Smooth muscle cell (in vitro differentiated cells): ENCODE results near the gene N4BP2. TPM values are rescaled to one million over a fixed set of nuclear protein-coding genes. Genes with fewer than 3 reads are reported as not detected.

Experiments used
- DNase-seq: peaks from one replicate; lab custom pipeline; 2025; ENCODE audit not compliant: unreplicated experiment; lab: John Stamatoyannopoulos, UW
- H2AFZ ChIP-seq: fragments of 200-600 bp; sonication (generic); 2 replicates; pipeline ENCODE4 v1.6.0; 2016; ENCODE audit warnings: antibody characterized with exemption, low read depth, mild to moderate bottlenecking
- H3F3A ChIP-seq: fragments of 200-600 bp; sonication (generic); 2 replicates; pipeline ENCODE4 v1.6.0; 2017; ENCODE audit warnings: antibody characterized with exemption, low read depth
- H3K27ac ChIP-seq: fragments of 200-600 bp; sonication (generic); 2 replicates; pipeline ENCODE4 v1.5.1; 2016; ENCODE audit warnings: low read depth, mild to moderate bottlenecking
- H3K27me3 ChIP-seq: fragments of 200-600 bp; sonication (generic); 2 replicates; pipeline ENCODE4 v1.6.1; 2016; ENCODE audit warnings: low read depth, mild to moderate bottlenecking
- H3K36me3 ChIP-seq: fragments of 200-600 bp; sonication (generic); 2 replicates; pipeline ENCODE4 v1.5.1; 2016; ENCODE audit warnings: low read depth
- H3K4me1 ChIP-seq: fragments of 200-600 bp; sonication (generic); 2 replicates; pipeline ENCODE4 v1.5.1; 2016; ENCODE audit warnings: low read depth
- H3K4me2 ChIP-seq: fragments of 200-600 bp; sonication (generic); 2 replicates; pipeline ENCODE4 v1.6.0; 2016; ENCODE audit warnings: mild to moderate bottlenecking
- H3K4me3 ChIP-seq: fragments of 200-600 bp; sonication (generic); 2 replicates; pipeline ENCODE4 v1.5.1; 2016; ENCODE audit warnings: mild to moderate bottlenecking
- H3K79me2 ChIP-seq: fragments of 200-600 bp; sonication (generic); 2 replicates; pipeline ENCODE4 v1.6.0; 2016; ENCODE audit warnings: low read depth, mild to moderate bottlenecking
- H3K9ac ChIP-seq: fragments of 200-600 bp; sonication (generic); 2 replicates; pipeline ENCODE4 v1.6.0; 2016; ENCODE audit warnings: low read depth
- H3K9me3 ChIP-seq: fragments of 200-600 bp; sonication (generic); replicated peaks from 2 replicates; pipeline ENCODE4 v1.5.1; 2016; ENCODE audit warnings: low read depth
- H4K20me1 ChIP-seq: fragments of 200-600 bp; sonication (generic); 2 replicates; pipeline ENCODE4 v1.6.0; 2016; ENCODE audit warnings: low read depth
- WGBS: methylation state at CpG from one replicate; pipeline ENCODE4 v1.1.7; 2016; ENCODE audit warnings: low lambda C conversion rate; 5-methylcytosine and 5-hydroxymethylcytosine counted together
- polyA plus RNA-seq: library from polyadenylated mRNA; unstranded; fragments of >200 nt; fragmentation: Nextera tagmentation; extraction: Ambion mirVana; gene quantifications from 2 replicates; pipeline ENCODE4 v1.2.1, GENCODE V29; 2016
- total RNA-seq: library from RNA; depleted of rRNA; stranded (reverse); fragments of >200 nt; gene quantifications from 2 replicates; pipeline ENCODE4 v1.2.3, GENCODE V29; 2014
- TF ChIP-seq, protein P1 (sequence below): fragments of 200-600 bp; sonication (generic); IDR thresholded peaks from 2 replicates; pipeline ENCODE4 v1.5.1; 2017; ENCODE audit warnings: borderline replicate concordance, mild to moderate bottlenecking, antibody characterized with exemption; ENCODE audit not compliant: insufficient read depth, poor library complexity, severe bottlenecking

N4BP2 gene
- total and polyA plus RNA-seq, 2 experiments from 2014 or later, result 9.0 to 40.0 TPM

DNA sequence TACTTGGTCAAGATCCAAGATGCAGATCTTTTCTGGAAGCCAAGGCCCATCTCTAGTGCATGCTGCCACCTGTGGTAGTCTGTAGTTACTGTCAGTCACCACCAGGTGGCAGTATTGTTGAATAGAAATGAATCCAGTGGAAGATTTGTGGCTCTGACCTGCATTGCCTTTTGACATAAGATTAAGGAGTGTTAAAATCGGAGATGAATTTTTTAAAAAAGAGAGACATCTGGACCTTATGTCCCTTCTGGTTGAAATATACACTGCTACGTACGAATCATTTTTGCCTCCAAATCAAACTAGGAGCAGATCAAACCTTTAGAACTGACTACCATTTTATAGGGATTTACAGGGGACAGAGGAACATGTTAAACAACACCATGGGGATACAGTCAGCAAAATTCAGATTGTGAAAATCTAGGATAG is 93.3 kb downstream of the N4BP2 start:
- H3K79me2 ChIP-seq, result no peaks in the 10 kb centered on the region
- peaks cover 12% of the 10 kb centered on the region for H3K36me3 ChIP-seq
- no peaks in the 10 kb centered on the region for H4K20me1 ChIP-seq
- H3F3A ChIP-seq, result no peaks in the 10 kb centered on the region
- H3K4me3 ChIP-seq, result no peak overlapping the region
- 99% methylated on average over 3 of the region's 3 CpGs for WGBS
- H3K4me1 ChIP-seq, result no peaks in the 10 kb centered on the region
- no peak overlapping the region for H3K4me2 ChIP-seq
- no peak overlapping the region for H3K9ac ChIP-seq
- no peak overlapping the region for H2AFZ ChIP-seq
- TF ChIP-seq, protein P1, sequence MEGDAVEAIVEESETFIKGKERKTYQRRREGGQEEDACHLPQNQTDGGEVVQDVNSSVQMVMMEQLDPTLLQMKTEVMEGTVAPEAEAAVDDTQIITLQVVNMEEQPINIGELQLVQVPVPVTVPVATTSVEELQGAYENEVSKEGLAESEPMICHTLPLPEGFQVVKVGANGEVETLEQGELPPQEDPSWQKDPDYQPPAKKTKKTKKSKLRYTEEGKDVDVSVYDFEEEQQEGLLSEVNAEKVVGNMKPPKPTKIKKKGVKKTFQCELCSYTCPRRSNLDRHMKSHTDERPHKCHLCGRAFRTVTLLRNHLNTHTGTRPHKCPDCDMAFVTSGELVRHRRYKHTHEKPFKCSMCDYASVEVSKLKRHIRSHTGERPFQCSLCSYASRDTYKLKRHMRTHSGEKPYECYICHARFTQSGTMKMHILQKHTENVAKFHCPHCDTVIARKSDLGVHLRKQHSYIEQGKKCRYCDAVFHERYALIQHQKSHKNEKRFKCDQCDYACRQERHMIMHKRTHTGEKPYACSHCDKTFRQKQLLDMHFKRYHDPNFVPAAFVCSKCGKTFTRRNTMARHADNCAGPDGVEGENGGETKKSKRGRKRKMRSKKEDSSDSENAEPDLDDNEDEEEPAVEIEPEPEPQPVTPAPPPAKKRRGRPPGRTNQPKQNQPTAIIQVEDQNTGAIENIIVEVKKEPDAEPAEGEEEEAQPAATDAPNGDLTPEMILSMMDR, result peak; percentile 94
- H3K27me3 ChIP-seq, result no peaks in the 10 kb centered on the region
- no peak overlapping the region for H3K27ac ChIP-seq
- no peaks in the 10 kb centered on the region for H3K9me3 ChIP-seq
- DNase-seq, result no peak

GRCh38 chr4:40150932-40151331 is 94.3 kb downstream of the N4BP2 start:
- no peak overlapping the region for H3K4me2 ChIP-seq

GRCh38 chr4:40152637-40153036 is 96.0 kb downstream of the N4BP2 start:
- Histone ChIP-seq H3K36me3 (peaks cover 5% of the 10 kb centered on the region), H3K27ac (no peak overlapping the region), H3K4me3 (no peak overlapping the region), H3F3A (no peaks in the 10 kb centered on the region), H3K27me3 (no peaks in the 10 kb centered on the region), H3K79me2 (no peaks in the 10 kb centered on the region), H3K9ac (no peak overlapping the region), H3K9me3 (no peaks in the 10 kb centered on the region), H4K20me1 (no peaks in the 10 kb centered on the region), H2AFZ (no peak overlapping the region), H3K4me1 (no peaks in the 10 kb centered on the region), H3K4me2 (no peak overlapping the region)
- DNase-seq, result no peak
- 89% methylated on average over 4 of the region's 4 CpGs for WGBS
- TF ChIP-seq, protein P1, result no peak

More at GRCh38 chr4:40150932-40151331, 94.3 kb downstream of the N4BP2 start:
- no peak overlapping the region for H3K9ac ChIP-seq
- H3K36me3 ChIP-seq, result peaks cover 9% of the 10 kb centered on the region
- no peak overlapping the region for H2AFZ ChIP-seq
- no peak for DNase-seq
- no peaks in the 10 kb centered on the region for H3K4me1 ChIP-seq
- no peaks in the 10 kb centered on the region for H3K27me3 ChIP-seq
- no peak overlapping the region for H3K27ac ChIP-seq
- no peaks in the 10 kb centered on the region for H3K79me2 ChIP-seq
- no peaks in the 10 kb centered on the region for H3F3A ChIP-seq
- WGBS, result 61% methylated on average over 3 of the region's 3 CpGs
- no peak overlapping the region for H3K4me3 ChIP-seq
- TF ChIP-seq, protein P1, result no peak
- no peaks in the 10 kb centered on the region for H3K9me3 ChIP-seq
- H4K20me1 ChIP-seq, result no peaks in the 10 kb centered on the region

- Histone ChIP-seq H3K9ac (no peak overlapping the region), H3K36me3 (peaks cover 5% of the 10 kb centered on the region), H3K9me3 (no peaks in the 10 kb centered on the region), H3K79me2 (no peaks in the 10 kb centered on the region), H3F3A (no peaks in the 10 kb centered on the region), H3K4me3 (no peak overlapping the region), H4K20me1 (no peaks in the 10 kb centered on the region), H3K4me2 (no peak overlapping the region), H3K27ac (no peak overlapping the region), H2AFZ (no peak overlapping the region), H3K27me3 (no peaks in the 10 kb centered on the region), H3K4me1 (no peaks in the 10 kb centered on the region)
- TF ChIP-seq, protein P1, result no peak
- WGBS, result 97% methylated on average over 4 of the region's 4 CpGs
- DNase-seq, result no peak
These were observed 100.8 kb downstream of the N4BP2 start for GRCh38 chr4:40157436-40157835.
